MM.1S (cell line): ENCODE measurements around the gene ACTN4.

ENCODE experiments used
- DNase-seq: peaks from one replicate; pipeline ENCODE4 v3.0.0-alpha.2; 2015
- H2AFZ ChIP-seq: fragments of 300-600 bp; sonication (generic); 2 replicates; pipeline ENCODE4 v1.6.0; 2016; ENCODE audit warnings: antibody characterized with exemption, low read length
- H3F3A ChIP-seq: fragments of 300-600 bp; sonication (generic); 2 replicates; pipeline ENCODE4 v1.6.1; 2016; ENCODE audit warnings: mild to moderate bottlenecking, antibody characterized with exemption, low read length, moderate library complexity, mixed read lengths; ENCODE audit not compliant: insufficient read depth
- H3K27ac ChIP-seq: fragments of 300-600 bp; sonication (generic); 2 replicates; pipeline ENCODE4 v1.5.1; 2016; ENCODE audit warnings: mild to moderate bottlenecking, low read length
- H3K27me3 ChIP-seq: fragments of 300-600 bp; sonication (generic); replicated peaks from 2 replicates; pipeline ENCODE4 v1.6.0; 2016; ENCODE audit warnings: low read length; ENCODE audit not compliant: insufficient read depth
- H3K36me3 ChIP-seq: fragments of 300-600 bp; sonication (generic); replicated peaks from 2 replicates; pipeline ENCODE4 v1.6.1; 2016; ENCODE audit warnings: mild to moderate bottlenecking, low read length, mixed read lengths; ENCODE audit not compliant: insufficient read depth
- H3K4me1 ChIP-seq: fragments of 300-600 bp; sonication (generic); 2 replicates; pipeline ENCODE4 v1.6.1; 2016; ENCODE audit warnings: low read length, mixed read lengths
- H3K4me2 ChIP-seq: fragments of 300-600 bp; sonication (generic); 2 replicates; pipeline ENCODE4 v1.6.0; 2016; ENCODE audit warnings: low read depth, low read length
- H3K4me3 ChIP-seq: fragments of 300-600 bp; sonication (generic); 2 replicates; pipeline ENCODE4 v1.5.1; 2016; ENCODE audit warnings: low read length, mixed read lengths
- H3K79me2 ChIP-seq: fragments of 300-600 bp; sonication (generic); 2 replicates; pipeline ENCODE4 v1.6.1; 2016; ENCODE audit warnings: mixed run types, low read length, mixed read lengths
- H3K9ac ChIP-seq: fragments of 300-600 bp; sonication (generic); 2 replicates; pipeline ENCODE4 v1.6.1; 2016; ENCODE audit warnings: low read length, mixed read lengths
- H3K9me2 ChIP-seq: fragments of 300-600 bp; sonication (generic); replicated peaks from 2 replicates; pipeline ENCODE4 v1.6.1; 2016; ENCODE audit warnings: mild to moderate bottlenecking, low read length, mixed read lengths; ENCODE audit not compliant: insufficient read depth
- H3K9me3 ChIP-seq: fragments of 300-600 bp; sonication (generic); replicated peaks from 2 replicates; pipeline ENCODE4 v1.6.1; 2016; ENCODE audit warnings: mild to moderate bottlenecking, low read length, mixed read lengths; ENCODE audit not compliant: insufficient read depth
- H4K20me1 ChIP-seq: fragments of 300-600 bp; sonication (generic); 2 replicates; pipeline ENCODE4 v1.6.1; 2016; ENCODE audit warnings: mild to moderate bottlenecking, low read length, moderate library complexity, mixed read lengths; ENCODE audit not compliant: insufficient read depth
- EZH2 ChIP-seq: fragments of 300-600 bp; sonication (generic); optimal IDR thresholded peaks from 2 replicates; pipeline ENCODE3; 2017; ENCODE audit warnings: low read depth, mild to moderate bottlenecking, antibody characterized with exemption, low read length, mixed read lengths
- EZH2phosphoT487 ChIP-seq: fragments of 300-600 bp; sonication (generic); IDR thresholded peaks from 2 replicates; pipeline ENCODE4 v1.6.1; 2018; ENCODE audit warnings: antibody characterized with exemption, low read length
- TF ChIP-seq, protein P1 (sequence below): fragments of 300-600 bp; sonication (generic); IDR thresholded peaks from 2 replicates; pipeline ENCODE4 v1.5.1; 2016; ENCODE audit warnings: antibody characterized with exemption, low read length, mixed read lengths

Gene ACTN4

DNA sequence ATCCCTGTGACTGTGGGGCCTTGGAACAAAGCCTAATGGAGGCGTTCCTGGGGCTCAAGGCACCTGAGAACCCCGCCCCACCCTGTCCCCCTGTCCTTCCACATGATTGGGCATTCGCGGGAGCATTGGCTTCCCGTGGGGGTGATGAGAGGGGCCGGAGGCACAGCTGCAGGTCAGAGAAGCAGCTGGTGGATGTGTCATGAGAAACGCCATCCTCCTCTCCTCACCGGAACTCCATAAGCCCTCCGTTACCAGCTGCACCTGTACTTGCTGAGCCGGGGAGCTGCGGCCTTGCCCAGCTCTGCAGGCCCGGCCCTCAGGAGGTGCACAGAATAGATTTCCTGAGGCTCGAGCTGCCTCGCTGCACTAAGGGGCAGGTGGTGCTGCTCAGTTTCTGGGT lies 54.8 kb downstream of the ACTN4 start:
- no peak for TF ChIP-seq EZH2phosphoT487
- TF ChIP-seq, protein P1, sequence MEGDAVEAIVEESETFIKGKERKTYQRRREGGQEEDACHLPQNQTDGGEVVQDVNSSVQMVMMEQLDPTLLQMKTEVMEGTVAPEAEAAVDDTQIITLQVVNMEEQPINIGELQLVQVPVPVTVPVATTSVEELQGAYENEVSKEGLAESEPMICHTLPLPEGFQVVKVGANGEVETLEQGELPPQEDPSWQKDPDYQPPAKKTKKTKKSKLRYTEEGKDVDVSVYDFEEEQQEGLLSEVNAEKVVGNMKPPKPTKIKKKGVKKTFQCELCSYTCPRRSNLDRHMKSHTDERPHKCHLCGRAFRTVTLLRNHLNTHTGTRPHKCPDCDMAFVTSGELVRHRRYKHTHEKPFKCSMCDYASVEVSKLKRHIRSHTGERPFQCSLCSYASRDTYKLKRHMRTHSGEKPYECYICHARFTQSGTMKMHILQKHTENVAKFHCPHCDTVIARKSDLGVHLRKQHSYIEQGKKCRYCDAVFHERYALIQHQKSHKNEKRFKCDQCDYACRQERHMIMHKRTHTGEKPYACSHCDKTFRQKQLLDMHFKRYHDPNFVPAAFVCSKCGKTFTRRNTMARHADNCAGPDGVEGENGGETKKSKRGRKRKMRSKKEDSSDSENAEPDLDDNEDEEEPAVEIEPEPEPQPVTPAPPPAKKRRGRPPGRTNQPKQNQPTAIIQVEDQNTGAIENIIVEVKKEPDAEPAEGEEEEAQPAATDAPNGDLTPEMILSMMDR, result no peak
- TF ChIP-seq EZH2, result no peak
- Histone ChIP-seq H3K36me3 (no peaks in the 10 kb centered on the region; the same call in 1 of the 2 replicates), H2AFZ (no peak overlapping the region), H3K79me2 (peaks cover 33% of the 10 kb centered on the region), H3K9me3 (no peaks in the 10 kb centered on the region), H3K4me3 (no peak overlapping the region), H3K4me2 (no peak overlapping the region), H3K9ac (no peak overlapping the region), H3K27me3 (no peaks in the 10 kb centered on the region), H3K27ac (no peak overlapping the region), H3K4me1 (no peaks in the 10 kb centered on the region), H3K9me2 (no peaks in the 10 kb centered on the region), H3F3A (no peaks in the 10 kb centered on the region), H4K20me1 (no peaks in the 10 kb centered on the region)
- DNase-seq, result no peak

DNA sequence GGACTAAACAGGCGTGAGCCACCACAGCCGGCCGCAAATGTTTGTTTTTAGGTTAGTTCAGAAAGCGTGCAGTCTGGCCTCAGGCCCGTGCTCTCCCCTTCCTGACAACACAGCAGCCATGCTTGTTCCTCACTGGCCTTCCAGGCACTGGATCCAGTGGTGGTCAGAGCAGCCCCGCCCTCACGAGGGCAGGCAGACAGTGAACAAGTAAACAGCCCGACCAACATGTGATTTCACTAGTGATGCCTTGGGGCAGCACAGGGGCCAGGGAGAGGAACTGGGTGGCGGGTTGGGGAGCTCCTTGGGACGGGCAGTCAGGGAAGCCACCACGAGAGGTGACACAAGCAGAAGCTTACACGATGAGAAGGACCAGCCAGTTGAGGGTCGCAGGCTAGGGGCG lies 56.1 kb downstream of the ACTN4 start:
- Histone ChIP-seq H3K27ac (no peak overlapping the region), H4K20me1 (no peaks in the 10 kb centered on the region), H3K9ac (no peak overlapping the region), H3K4me2 (no peak overlapping the region), H3F3A (no peaks in the 10 kb centered on the region), H3K9me2 (no peaks in the 10 kb centered on the region), H3K9me3 (no peaks in the 10 kb centered on the region), H3K79me2 (peaks cover 20% of the 10 kb centered on the region), H3K27me3 (no peaks in the 10 kb centered on the region), H3K4me3 (no peak overlapping the region), H3K36me3 (no peaks in the 10 kb centered on the region; the same call in 1 of the 2 replicates), H2AFZ (no peak overlapping the region), H3K4me1 (no peaks in the 10 kb centered on the region)
- DNase-seq, result no peak
- TF ChIP-seq EZH2phosphoT487, result no peak
- TF ChIP-seq, protein P1, result no peak
- no peak for TF ChIP-seq EZH2

DNA sequence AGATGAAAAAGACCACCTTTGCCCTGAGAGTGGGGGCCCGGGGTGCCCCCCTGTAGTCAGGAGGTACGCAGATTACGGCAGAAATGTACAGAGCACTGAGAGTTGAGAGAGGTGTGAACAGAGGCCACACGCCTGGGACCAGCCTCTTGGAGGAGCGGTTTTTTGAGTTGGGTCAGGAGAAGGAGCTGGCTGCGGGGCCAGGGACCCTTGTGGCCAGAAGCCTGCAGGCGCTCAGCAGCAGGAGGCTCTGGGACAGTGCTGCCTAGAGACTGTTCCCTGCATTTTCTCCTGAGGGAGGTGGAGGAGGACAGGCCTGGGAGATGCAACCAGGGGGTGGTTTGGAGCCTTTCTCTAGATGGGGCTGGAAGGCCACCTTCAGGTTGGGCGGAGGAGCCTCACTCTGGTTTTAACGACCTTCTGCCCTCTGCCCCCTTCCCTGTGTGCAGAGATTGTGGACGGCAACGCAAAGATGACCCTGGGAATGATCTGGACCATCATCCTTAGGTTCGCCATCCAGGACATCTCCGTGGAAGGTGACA lies 57.1 kb downstream of the ACTN4 start:
- no peaks in the 10 kb centered on the region for H4K20me1 ChIP-seq
- no peak for DNase-seq
- H3K4me1 ChIP-seq, result no peaks in the 10 kb centered on the region
- peaks cover 11% of the 10 kb centered on the region for H3K79me2 ChIP-seq
- no peak for TF ChIP-seq EZH2phosphoT487
- TF ChIP-seq, protein P1, result no peak
- TF ChIP-seq EZH2, result no peak
- H3K4me2 ChIP-seq, result no peak overlapping the region
- no peak overlapping the region for H3K27ac ChIP-seq
- no peaks in the 10 kb centered on the region for H3K9me3 ChIP-seq
- no peaks in the 10 kb centered on the region for H3K9me2 ChIP-seq
- H3K27me3 ChIP-seq, result no peaks in the 10 kb centered on the region
- no peaks in the 10 kb centered on the region for H3F3A ChIP-seq
- no peak overlapping the region for H3K9ac ChIP-seq
- no peak overlapping the region for H3K4me3 ChIP-seq
- H3K36me3 ChIP-seq, result no peaks in the 10 kb centered on the region; the same call in 1 of the 2 replicates
- H2AFZ ChIP-seq, result no peak overlapping the region
